GOT3 (cell line): ENCODE data around the gene STXBP1.
"Not testable (repeated sequence)": the region's sequence is repeated elsewhere in the genome, so short reads cannot be mapped to it uniquely, and the experiment has no call there.

ENCODE experiments used
- DNase-seq: peaks from one replicate; lab custom pipeline; 2025; ENCODE audit warnings: mixed read lengths; lab: John Stamatoyannopoulos, UW

The STXBP1 gene

DNA sequence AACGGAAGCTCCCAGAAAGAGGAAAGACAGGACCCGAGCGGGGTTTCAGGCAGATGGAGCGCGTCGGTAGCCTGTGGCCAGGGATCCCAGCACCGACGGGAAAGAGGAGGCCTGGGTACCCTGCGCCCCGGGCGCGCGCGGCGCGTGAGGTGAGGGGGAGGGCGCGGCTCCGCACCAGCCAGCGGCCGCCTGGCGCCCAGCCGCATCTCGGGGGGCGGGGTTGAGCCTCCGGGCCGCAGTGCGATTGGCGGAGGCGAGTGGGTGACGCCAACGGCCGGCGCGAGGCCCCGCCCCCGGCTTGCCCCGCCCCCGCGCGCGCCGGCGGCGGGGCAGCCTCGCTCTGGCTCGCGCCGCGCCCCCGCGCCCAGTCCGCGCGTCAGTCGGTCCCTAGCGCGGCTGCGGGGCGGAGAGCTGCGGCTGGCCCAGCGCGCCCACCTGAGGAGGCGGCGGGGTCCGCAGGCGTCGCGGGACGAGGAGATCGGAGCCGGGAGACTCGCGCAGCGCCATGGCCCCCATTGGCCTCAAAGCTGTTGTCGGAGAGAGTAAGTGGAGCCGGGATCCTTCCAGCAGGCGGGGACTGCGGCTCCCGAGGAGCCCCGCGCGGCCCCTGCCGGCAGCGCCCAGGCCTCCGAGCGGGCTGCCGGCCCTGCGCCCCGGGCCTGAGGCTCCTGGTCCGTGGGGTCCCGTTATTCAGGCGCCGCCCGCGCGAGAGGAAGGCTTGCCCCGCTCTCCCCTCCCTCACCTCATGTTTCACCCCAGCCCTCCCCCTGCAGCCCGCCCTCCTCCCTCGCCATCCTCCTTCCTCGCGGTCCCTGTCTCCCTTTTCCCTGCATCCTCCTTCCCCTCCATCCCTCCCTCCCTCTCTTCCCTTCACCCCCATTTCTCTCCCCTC lies at the start of gene STXBP1:
Gene STXBP1 (plus strand): TSS at position 379 of the 892 bp plus-strand sequence. CDS start 127 bp downstream, at position 506.
- DNase-seq, result peak; percentile 37

DNA sequence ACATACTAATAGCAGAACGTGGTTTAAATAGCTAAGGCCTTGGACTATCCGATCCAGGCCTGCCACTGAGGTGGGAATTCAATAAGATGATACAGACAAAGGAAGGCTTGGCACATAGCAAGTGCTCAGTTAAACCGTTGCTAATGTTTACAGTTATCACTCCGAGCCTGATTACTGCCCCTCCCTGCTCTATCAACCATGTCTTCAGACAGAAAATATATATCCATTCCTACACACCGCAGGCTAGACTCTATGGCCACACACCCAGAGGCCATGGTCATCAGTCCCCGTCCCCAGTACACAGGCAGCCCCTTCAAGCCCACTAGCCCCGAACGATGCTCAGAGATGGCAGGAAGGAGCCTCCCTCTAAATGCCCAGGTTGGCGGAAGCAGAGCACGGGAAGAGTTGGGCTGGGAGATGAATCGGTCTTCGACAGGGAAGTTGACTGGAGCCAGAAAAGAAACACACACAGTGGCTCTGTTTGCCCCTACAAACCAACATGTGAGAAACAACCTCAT lies 49.7 kb upstream of the STXBP1 start:
- DNase-seq, result no peak

DNA sequence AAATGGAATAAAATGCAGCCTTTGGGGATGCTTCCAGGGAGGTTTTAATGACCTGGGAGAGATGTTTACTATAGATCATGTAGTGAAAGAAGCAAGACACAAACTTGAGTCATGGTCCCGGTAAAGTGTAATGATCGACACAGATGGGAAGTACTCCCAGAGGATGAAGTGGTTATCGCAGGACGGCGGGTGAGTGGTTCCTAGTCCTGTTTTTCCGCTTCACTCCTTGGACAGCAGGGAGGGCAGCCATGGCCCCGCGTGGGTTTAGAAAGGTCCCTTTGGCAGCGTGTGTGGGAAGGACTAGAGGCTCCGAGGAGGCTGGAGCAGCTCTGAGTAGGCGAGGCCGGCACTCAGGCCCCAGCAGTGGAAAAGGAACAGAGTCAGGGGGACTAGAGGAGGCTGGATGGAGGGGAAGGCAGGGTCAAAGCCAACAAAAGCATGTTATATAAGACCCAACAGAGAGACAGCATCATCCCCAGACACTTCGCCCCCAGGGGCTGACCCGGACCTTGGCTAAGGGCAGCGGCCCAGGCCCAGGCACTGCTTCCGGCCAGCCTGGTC lies 49.2 kb upstream of the STXBP1 start:
- DNase-seq, result no peak

DNA sequence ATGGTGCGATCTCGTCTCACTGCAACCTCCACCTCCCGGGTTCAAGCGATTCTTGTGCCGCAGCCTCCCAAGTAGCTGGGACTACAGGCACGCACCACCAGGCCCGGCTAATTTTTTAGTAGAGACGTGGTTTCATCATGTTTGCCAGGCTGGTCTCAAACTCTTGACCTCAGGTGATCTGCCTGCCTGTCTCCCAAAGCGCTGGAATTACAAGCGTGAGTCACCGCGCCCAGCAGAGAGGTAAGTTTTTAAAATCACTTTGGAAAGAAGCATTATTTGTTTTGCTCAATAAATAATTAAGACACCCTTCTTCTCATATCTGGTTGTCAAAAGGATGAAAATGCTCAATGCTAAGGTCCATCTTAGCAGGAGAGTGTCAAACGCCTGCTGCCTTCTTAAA lies 48.5 kb upstream of the STXBP1 start:
- no peak for DNase-seq

DNA sequence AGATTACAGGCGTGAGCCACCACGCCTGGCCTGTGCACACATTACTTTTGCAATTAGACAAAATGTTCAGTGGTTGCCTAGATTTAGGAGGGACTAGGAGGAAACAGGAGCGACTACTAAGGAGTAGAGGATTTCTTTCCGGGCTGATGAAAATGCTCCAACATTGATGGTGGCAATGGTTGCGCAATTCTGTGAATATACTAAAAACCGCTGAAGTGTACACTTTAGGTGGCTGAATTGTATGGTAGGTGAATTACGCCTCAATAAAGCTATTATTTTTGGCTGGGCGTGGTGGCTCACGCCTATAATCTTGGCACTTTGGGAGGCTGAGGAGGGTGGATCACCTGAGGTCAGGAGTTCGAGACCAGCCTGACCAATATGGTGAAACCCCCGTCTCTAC lies 46.8 kb upstream of the STXBP1 start:
- no peak for DNase-seq

DNA sequence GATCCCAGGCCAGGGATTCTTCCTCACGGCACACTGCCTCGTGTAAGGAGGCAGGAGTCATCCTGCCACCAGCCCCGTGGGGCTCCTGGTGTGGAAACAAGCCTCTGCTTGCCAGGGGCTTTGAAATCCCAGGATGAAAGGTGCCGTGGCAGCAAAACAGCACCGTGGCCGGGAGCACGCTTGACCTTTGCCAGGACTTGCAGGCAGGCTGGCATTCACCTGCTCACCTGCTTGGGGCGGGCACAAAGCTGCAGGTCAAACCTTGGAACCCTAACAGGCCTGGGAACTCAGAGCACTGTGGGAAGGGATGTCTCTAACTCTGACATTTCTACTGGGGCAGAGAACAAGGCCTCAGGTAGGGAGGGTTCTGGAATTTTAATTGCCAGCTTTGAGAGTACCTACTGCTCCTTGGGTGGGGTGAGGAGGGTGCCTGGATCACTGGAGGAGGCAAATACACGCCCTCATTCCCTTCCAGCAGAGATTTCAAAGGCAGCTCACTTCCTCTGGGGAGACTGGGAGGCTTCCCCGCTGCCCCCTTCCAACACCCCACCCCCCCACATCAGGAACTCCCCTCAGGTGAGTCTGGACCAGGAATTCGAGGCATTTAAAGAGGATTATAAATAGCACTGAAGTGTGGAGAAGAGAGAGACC lies 45.6 kb upstream of the STXBP1 start:
- DNase-seq, result no peak

DNA sequence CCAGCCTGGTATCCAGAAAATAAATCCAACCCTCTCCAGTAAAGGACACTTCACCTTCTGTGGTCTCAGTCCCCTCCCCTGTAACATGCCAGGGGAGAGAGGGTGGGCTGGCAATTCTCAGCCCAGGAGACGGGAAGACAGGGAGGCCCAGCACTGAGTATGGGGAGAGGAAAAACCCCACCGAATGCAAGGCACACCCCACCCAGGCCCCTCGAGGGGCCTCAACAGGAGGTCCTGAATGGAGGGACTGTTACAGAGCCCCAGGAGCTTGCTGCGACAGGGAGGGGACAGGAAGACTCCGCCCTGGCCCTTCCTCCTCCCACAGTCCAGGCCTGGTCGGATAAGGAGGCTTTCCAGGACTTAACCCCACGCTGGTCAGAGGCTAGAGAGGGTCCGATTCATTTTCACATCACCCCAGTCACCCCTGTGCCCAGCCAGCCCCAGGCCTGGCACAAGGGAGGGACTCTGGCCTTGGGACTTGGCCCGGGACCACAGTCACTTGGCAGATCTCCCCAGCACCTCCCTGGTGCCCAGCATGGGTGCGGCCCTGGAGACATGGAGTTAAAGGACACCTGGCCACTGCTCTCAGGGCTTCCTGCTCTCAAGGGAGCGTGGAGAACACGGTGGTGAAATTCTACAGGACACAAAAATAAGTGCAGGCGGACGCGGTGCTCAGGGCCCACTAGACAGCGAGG lies 44.9 kb upstream of the STXBP1 start:
- no peak for DNase-seq

DNA sequence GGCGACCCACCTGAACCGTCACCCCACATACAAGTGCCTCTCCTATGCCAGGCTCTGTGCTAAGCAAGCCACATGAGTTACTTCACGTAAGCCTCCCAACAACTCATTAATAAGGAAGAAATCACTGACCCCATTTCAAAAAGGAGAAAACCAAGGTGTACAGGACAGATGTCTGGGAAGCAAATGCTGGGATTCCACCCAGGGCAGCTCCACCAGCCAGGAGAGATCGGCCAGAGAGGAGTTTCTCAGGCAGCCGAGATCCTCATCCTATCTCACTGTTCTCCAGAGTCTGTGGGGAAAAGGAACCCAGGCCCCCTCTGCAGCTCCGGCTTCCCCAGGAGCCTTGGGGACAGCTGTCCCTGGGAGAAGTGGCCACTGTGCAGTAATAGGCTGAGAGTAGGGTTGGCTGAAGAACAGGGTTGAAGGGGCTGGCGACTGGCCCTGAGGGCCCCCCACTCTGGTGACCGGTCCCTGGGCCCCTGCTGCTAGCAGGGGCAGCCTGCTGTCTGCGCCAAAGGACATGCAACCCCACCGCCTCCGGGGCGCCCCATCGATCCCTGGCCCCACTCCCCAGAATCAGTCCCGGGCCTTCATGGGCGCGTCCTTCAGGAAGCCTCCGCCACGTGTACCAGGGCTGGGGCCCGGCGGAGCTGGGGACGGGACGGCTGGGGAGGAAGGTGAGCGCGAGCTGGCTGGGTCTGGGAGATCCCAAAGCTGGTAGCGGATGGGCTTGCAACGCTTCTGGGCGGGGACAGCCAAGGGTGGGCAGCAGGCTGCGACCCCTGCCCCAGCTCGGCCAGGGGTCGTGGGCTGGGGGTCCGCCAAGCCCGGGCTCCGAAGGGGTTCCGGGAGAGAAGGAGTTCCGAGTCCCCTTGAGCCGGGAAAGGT lies 44.1 kb upstream of the STXBP1 start:
- no peak for DNase-seq

DNA sequence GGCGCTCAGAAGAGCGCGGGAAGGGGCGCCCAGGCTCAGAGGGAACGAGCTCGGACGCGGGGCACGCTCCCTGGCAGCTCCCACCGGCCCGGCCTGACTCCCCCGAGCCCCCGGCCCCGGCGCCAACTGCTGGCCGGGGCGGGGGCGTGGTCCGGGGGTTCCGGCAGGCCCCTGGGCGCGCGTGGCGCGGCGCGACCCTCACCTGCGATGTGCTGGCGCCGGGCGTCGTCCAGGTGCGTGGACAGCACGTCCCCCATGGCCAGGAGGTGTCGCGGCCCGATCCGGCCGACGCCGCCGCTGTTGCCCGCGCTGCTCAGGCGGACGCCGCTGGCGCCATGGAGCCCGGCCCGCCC lies 43.5 kb upstream of the STXBP1 start:
- no peak for DNase-seq

DNA sequence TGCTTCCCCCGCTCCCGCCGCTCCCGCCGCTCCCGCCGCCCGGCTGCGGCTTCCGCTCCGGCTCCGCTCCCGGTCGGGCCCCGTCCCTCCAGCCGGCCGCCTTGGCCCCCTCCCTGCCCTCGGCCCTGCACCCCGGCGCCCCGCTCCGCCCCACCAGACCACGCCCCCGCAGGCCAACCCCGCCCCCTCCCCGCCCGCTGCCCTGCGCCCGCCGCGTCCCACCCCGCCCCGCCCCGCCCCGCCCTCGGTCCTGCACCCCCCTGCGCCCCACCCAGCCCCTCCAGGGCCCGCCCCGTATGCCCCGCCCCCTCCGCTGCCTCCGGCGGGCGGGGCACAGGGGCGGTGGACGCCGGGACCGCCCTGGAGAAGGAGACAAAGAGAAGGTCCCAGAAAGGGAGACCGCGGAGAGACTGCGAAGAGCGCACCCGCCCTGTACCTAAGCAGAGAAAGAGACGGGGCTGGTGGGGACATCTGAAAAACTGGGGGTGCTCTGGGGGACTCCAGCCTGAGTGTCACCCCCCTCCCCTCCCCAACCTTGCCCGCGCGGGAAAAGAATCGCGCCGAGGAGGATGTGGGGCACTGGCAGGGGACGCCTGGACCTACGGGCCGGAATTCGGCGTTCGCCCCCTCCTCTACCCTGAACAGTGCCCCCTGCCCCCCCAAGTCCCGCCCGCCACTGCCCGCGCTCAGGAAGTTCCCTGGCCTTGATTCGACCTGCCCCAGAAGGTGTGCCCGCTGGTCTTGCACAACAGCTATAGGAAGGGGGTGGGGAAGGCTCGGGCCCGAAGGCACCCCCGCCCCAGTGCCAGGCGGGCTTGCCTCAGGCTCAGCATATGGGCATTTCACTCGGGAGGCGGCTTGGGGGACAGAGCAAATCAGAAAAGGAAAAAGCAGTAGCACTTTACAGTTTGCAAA lies 42.8 kb upstream of the STXBP1 start:
- no peak for DNase-seq

DNA sequence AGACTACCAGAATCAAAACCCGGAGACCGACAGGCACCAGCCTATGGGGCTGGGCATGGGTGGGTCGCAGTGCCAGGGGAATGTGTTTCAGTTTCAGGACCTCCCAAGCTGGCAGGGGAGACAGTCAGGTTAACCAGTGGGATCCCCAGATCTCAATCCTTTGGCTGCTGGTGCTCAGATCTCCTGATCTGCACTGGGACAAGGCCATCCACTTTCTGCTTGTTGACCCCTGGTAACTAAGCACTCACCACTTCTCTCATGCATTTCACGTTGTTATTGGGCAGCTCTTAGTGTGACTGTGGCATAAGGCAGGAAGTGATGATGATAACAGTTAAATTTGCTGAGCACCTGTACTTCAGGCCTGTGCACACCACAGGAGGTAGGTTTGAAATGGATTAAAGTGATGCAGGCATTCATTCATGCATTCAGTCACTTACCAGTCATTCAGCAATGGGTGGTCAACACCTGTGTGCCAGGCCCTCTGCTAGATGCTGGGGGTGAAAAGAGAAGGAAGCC lies 42.1 kb upstream of the STXBP1 start:
- no peak for DNase-seq

DNA sequence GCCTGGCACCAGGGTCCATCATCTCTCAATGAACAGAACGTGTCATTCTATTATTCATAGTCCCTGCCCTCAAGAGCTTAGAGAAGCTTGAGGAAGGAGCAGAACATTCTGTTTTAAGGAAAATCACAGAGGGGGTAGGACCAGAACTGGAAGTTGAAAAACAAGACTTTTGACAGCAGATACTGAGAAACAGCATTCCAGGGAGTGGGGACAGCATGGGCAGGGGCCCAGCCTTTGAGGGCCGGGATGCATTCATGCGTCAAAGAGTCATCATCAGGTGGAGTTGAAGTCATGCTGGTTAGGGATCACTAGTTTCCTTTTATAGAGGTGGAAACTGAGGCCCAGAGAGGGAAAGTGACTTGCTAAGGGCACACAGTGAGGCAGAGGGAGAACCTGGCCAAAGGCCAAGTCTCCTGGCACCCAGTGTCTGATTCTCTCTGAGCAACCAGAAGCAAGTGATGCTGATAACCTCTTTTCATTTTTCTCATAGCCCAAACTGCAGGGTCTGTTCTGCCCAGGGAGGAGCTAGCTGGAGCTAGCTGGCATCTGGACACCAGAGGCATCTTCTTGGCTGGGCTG lies 41.5 kb upstream of the STXBP1 start:
- DNase-seq, result no peak

DNA sequence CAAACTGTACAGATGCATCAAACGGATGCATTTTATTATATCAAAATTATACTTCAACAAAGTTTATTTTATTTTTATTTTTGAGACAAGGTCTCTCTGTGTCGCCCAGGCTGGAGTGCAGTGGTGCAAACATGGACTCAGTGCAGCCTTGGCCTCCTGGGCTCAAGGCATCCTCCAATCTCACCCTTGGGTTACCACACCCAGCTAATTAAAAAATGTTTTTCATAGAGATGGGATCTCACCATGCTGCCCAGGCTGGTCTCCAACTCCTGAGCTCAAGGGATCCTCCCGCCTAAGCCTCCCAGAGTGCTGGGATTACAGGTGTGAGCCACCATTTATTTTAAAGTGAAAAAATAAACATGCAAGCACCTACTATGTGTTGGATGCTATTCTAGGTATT lies 40.1 kb upstream of the STXBP1 start:
- DNase-seq, result no peak

DNA sequence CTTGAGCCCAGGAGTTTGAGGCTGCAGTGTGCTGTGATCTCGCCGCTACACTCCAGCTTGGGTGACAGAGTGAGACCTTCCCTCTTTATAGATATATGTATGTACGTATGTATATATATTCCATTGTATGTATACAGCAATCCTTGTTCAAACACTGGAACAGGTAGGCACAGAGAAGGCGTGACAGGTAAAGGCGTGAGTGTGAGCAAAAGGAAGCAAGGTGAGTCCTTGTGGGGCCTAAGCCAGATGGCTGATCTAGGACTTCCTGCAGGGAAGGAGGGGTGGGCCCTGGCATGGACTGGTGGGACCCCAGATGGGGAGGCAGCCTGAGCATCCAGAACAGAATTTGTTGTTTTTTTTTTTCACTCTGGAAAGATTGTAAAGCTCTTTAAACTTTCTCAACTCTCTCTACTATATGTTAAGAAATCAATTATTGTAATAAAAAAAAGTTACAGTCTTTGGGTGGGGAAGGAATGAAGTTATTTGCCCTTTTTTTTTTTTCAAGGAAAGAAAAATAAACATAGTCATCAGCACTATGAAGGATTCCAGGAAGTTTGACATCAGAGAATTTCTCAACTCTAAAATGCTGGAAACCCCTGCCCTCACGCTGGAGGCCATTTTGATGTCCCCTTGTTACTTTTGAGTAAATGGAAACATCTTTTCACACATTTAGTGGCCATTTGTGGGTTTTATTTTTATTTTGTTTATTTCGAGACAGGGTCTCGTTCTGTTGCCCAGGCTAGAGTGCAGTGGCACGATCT lies 38.9 kb upstream of the STXBP1 start:
- no peak for DNase-seq

DNA sequence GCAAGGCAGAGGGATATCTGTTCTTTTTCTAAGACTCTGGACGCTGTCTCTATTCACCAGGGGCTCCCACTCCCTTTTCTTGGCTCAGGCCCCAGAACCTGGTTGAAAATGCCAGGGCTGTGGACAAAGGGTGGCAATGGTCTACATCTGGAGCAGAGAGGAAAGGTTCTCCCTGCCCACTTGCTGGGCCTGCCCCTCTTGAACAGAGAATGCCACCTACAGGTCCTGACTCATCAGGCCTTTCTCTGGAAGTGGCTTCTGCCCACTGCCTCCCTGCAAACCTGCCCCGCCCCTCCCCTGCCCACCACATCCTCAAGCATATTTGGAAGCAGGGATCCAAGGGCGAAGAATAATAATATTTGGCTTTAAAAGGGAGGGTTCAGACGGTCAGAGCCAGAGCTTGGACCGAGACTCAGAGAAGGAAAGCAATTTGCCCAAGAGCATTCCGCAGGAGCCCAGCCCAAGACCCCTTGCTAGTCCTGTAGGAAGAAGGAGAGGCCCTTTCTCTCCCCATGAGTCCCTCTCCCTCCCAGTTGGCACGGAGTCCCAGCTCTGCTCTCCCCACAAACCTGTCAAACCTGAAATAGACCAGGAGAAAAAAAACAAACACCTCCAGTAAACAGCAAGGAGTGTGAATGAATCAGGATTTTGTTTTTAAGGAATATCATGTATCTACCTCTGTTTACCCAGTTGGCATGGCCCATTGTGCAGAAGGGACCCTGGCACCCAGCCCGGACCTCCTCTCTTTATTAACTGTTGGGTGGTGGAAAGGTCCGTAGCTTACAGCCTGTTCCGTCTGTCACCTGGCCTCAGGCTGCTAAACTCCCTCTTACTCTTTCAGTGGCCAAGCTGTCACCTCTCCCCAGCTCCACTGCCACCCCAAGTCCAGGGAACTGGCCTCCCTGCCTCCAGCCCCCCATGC lies 37.7 kb upstream of the STXBP1 start:
- no peak for DNase-seq

DNA sequence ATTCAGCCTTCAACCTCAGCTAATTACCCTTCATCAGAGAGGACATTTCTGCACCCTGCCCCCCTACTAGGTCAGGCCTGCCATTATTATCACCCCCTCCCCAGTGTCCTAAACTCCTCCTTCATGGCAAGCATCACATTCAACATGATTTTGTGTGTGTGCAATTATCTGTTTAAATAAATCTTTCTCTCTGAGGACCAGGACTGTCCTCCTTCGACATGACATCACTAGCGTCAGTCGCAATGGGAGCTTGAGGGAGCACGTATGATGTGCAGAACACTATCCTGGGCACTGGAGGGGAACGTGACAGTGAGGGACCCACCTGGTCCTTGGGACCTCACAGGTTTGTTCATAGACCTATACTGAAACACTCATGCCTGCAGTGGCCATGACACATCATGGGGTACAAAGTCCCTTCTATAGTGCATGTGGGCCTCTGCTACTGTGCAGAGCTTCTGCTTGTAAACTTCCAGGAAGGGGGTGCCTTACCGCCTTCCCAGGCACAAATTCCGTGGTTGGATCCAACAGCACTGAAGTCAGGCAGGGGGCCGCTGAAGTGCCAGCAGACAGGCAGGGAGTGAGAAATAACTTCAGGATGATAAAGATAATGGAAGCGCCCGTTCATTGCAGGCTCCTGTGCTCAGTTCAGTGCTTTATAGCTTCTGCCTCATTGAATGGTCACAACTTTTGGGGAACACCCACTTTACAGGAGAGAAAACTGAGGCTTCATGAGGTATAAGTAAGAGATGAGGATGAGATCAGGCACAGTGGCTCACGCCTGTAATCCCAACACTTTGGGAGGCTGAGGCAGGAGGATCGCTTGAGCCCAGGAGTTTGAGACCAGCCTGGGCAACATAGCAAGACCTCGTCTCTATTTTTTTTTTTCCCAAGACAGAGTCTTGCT lies 36.0 kb upstream of the STXBP1 start:
- DNase-seq, result no peak

DNA sequence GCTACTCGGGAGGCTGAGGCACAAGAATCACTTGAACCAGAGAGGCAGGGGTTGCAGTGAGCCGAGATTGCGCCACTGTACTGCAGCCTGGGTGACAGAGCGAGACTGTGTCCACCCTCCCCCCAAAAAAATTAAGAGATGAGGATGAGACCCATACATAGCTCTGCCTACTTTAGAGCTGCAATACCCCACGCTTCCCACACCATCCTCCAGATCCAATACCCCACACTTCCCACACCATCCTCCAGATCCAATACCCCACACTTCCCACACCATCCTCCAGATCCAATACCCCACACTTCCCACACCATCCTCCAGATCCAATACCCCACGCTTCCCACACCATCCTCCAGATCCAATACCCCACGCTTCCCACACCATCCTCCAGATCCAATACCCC lies 34.9 kb upstream of the STXBP1 start:
- not testable (repeated sequence) for DNase-seq
